GM23338 (cell line): ENCODE data around the gene SPDYA. TPM values are rescaled to one million over a fixed set of nuclear protein-coding genes. Genes with fewer than 3 reads are reported as not detected.

Source experiments
- ATAC-seq: fragments of 200-7000 bp; cut with Tn5 transposase; 3 replicates; pipeline ENCODE4 v1.9.1; 2020
- DNase-seq: peaks from one replicate; pipeline ENCODE4 v3.0.0-alpha.2; 2015; ENCODE audit warnings: low spot score
- H2AFZ ChIP-seq: fragments of 200-600 bp; sonication (generic); 2 replicates; pipeline ENCODE4 v1.8.0; 2016; ENCODE audit warnings: antibody characterized with exemption, mild to moderate bottlenecking, moderate library complexity
- H3F3A ChIP-seq: fragments of 200-600 bp; sonication (generic); replicated peaks from 2 replicates; pipeline ENCODE4 v1.8.0; 2017; ENCODE audit warnings: antibody characterized with exemption, mixed run types, low read depth
- H3K27ac ChIP-seq: fragments of 200-600 bp; sonication (generic); 2 replicates; pipeline ENCODE4 v1.6.1; 2016; ENCODE audit warnings: low read depth
- H3K27me3 ChIP-seq: fragments of 200-600 bp; sonication (generic); 2 replicates; pipeline ENCODE4 v1.8.0; 2016; ENCODE audit warnings: mild to moderate bottlenecking, mixed run types, moderate library complexity; ENCODE audit not compliant: insufficient read depth
- H3K36me3 ChIP-seq: fragments of 200-600 bp; sonication (generic); 2 replicates; pipeline ENCODE4 v1.8.0; 2016; ENCODE audit warnings: mild to moderate bottlenecking; ENCODE audit not compliant: insufficient read depth
- H3K4me1 ChIP-seq: fragments of 200-600 bp; sonication (generic); 2 replicates; pipeline ENCODE4 v1.8.0; 2016; ENCODE audit warnings: mild to moderate bottlenecking, moderate library complexity; ENCODE audit not compliant: insufficient read depth
- H3K4me2 ChIP-seq: fragments of 200-600 bp; sonication (generic); 2 replicates; pipeline ENCODE4 v1.7.1; 2017; ENCODE audit warnings: mixed run types
- H3K4me3 ChIP-seq: fragments of 200-600 bp; sonication (generic); 2 replicates; pipeline ENCODE4 v1.6.1; 2016; ENCODE audit warnings: mixed run types
- H3K79me2 ChIP-seq: fragments of 200-600 bp; sonication (generic); replicated peaks from 2 replicates; pipeline ENCODE4 v1.8.0; 2017; ENCODE audit warnings: mild to moderate bottlenecking; ENCODE audit not compliant: insufficient read depth
- H3K9me2 ChIP-seq: fragments of 200-600 bp; sonication (generic); 2 replicates; pipeline ENCODE4 v1.8.0; 2017; ENCODE audit not compliant: insufficient read depth
- H4K20me1 ChIP-seq: fragments of 200-600 bp; sonication (generic); replicated peaks from 2 replicates; pipeline ENCODE4 v1.8.0; 2017; ENCODE audit warnings: mild to moderate bottlenecking; ENCODE audit not compliant: insufficient read depth
- H3K27ac Mint-ChIP-seq: 2 replicates; pipeline ENCODE4 v1.8.0; 2020; ENCODE audit warnings: inconsistent platforms, mild to moderate bottlenecking, moderate library complexity, mixed read lengths
- H3K27me3 Mint-ChIP-seq: 3 replicates; pipeline ENCODE4 v1.8.0; 2022; ENCODE audit warnings: low read depth, mild to moderate bottlenecking, moderate library complexity, mixed read lengths, inconsistent platforms; ENCODE audit not compliant: insufficient read depth, poor library complexity
- H3K36me3 Mint-ChIP-seq: 3 replicates; pipeline ENCODE4 v1.8.0; 2021; ENCODE audit warnings: low read depth, mild to moderate bottlenecking, inconsistent platforms, moderate library complexity, mixed read lengths
- H3K4me1 Mint-ChIP-seq: 3 replicates; pipeline ENCODE4 v1.8.0; 2020; ENCODE audit warnings: mild to moderate bottlenecking, inconsistent platforms, mixed read lengths
- H3K4me3 Mint-ChIP-seq: 3 replicates; pipeline ENCODE4 v1.8.0; 2021; ENCODE audit warnings: moderate library complexity, mild to moderate bottlenecking, inconsistent platforms, mixed read lengths
- H3K9me3 Mint-ChIP-seq: 3 replicates; pipeline ENCODE4 v1.8.0; 2020; ENCODE audit warnings: moderate library complexity, mild to moderate bottlenecking, inconsistent platforms, mixed read lengths
- CREB1 ChIP-seq: fragments of 250-450 bp; sonication (Bioruptor Pico); IDR thresholded peaks from 2 replicates; pipeline ENCODE4 v1.5.0; 2020; ENCODE audit warnings: low read depth, mild to moderate bottlenecking, moderate library complexity
- EZH2 ChIP-seq: fragments of 200-600 bp; sonication (generic); IDR thresholded peaks from one replicate; pipeline ENCODE4 v1.8.0; 2017; ENCODE audit warnings: antibody characterized with exemption, mild to moderate bottlenecking, low read depth; ENCODE audit not compliant: unreplicated experiment
- EZH2phosphoT487 ChIP-seq: fragments of 200-600 bp; sonication (generic); IDR thresholded peaks from one replicate; pipeline ENCODE4 v1.8.1; 2018; ENCODE audit warnings: antibody characterized with exemption; ENCODE audit not compliant: unreplicated experiment
- JUNB ChIP-seq: IDR thresholded peaks from one replicate; pipeline ENCODE4 v1.6.1; 2016; ENCODE audit warnings: antibody characterized with exemption; ENCODE audit not compliant: unreplicated experiment
- NANOG ChIP-seq: IDR thresholded peaks from 2 replicates; pipeline ENCODE4 v1.6.1; 2016; ENCODE audit warnings: antibody characterized with exemption, borderline replicate concordance
- POLR2AphosphoS5 ChIP-seq: IDR thresholded peaks from 2 replicates; pipeline ENCODE4 v1.6.1; 2016; ENCODE audit warnings: antibody characterized with exemption, low read depth
- STAT1 ChIP-seq: IDR thresholded peaks from one replicate; pipeline ENCODE4 v1.6.1; 2016; ENCODE audit warnings: antibody characterized with exemption; ENCODE audit not compliant: unreplicated experiment
- ZNF114 ChIP-seq: fragments of 250-450 bp; sonication (Bioruptor Pico); IDR thresholded peaks from 2 replicates; pipeline ENCODE4 v1.5.0; 2020; ENCODE audit warnings: mild to moderate bottlenecking, moderate library complexity
- ZNF331 ChIP-seq: fragments of 250-450 bp; sonication (Bioruptor Pico); IDR thresholded peaks from 2 replicates; pipeline ENCODE4 v1.5.0; 2020; ENCODE audit warnings: low read depth, mild to moderate bottlenecking, moderate library complexity
- polyA plus RNA-seq: library from polyadenylated mRNA; unstranded; fragments of >200 nt; fragmentation: Nextera tagmentation; extraction: Ambion mirVana; gene quantifications from 2 replicates; pipeline ENCODE4 v1.2.1, GENCODE V29; 2016
- total RNA-seq: library from RNA; depleted of rRNA; stranded (reverse); fragments of >200 nt; shearing (Covaris generic); gene quantifications from 2 replicates; pipeline ENCODE4 v1.2.3, GENCODE V29; 2014
- TF ChIP-seq, protein P1 (sequence below), 2 experiments: fragments of 200-600 bp in 1 of 2; sonication (generic) in 1 of 2; conservative IDR thresholded peaks; 2 replicates each; pipeline versions ENCODE4 v1.5.1 to v1.6.1; 2016 to 2017; ENCODE audit warnings: antibody characterized with exemption in 2 of 2, low read depth in 2 of 2, mild to moderate bottlenecking in 2 of 2, moderate library complexity in 1 of 2
- TF ChIP-seq, protein P2 (sequence below): IDR thresholded peaks from one replicate; pipeline ENCODE4 v1.6.1; 2018; ENCODE audit warnings: antibody characterized with exemption; ENCODE audit not compliant: unreplicated experiment
- TF ChIP-seq, protein P3 (sequence below): fragments of 250-450 bp; sonication (Bioruptor Pico); IDR thresholded peaks from 2 replicates; pipeline ENCODE4 v1.5.0; 2020; ENCODE audit warnings: mild to moderate bottlenecking, moderate library complexity
- TF ChIP-seq, protein P4 (sequence below): IDR thresholded peaks from 2 replicates; pipeline ENCODE4 v1.6.1; 2016; ENCODE audit warnings: antibody characterized with exemption

SPDYA gene
- total and polyA plus RNA-seq, 2 experiments from 2014 or later = 0.42 to 4.0 TPM

DNA sequence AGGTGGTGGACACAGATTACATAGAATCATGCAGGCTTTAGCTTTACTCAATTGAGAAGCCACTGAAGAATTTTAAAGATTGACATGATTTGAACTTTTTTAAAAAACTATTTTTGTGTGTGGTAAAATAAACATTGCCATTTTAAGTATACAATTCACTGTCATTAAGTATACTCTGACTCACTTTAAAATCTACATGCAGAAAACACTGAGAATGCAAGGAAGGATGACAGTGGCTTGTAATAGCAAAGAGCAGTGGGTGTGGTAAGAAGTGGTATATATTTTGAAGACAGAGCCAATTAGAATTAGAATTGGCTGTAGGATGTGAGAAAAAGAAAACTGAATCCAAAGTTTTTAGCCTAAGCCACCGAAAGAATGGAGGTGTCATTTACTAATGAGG is 44.6 kb downstream of the SPDYA start:
- no peak overlapping the region for H3K4me2 ChIP-seq
- H3K4me1 ChIP-seq = no peaks in the 10 kb centered on the region
- DNase-seq (no peak), ATAC-seq (no peak)
- no peaks in the 10 kb centered on the region for H3K27me3 Mint-ChIP-seq
- H3K4me1 Mint-ChIP-seq = no peaks in the 10 kb centered on the region
- no peak overlapping the region for H3K27ac Mint-ChIP-seq
- H4K20me1 ChIP-seq = peaks cover 6% of the 10 kb centered on the region; the same call in 1 of the 2 replicates
- H3K79me2 ChIP-seq = no peaks in the 10 kb centered on the region
- H3K27ac ChIP-seq = no peak overlapping the region
- TF ChIP-seq ZNF114 (CRISPR knock-in tag) (no peak), POLR2AphosphoS5 (no peak), CREB1 (CRISPR knock-in tag) (no peak), STAT1 (no peak), EZH2 (no peak), JUNB (no peak), EZH2phosphoT487 (no peak), NANOG (no peak), ZNF331 (no peak)
- TF ChIP-seq, protein P1, sequence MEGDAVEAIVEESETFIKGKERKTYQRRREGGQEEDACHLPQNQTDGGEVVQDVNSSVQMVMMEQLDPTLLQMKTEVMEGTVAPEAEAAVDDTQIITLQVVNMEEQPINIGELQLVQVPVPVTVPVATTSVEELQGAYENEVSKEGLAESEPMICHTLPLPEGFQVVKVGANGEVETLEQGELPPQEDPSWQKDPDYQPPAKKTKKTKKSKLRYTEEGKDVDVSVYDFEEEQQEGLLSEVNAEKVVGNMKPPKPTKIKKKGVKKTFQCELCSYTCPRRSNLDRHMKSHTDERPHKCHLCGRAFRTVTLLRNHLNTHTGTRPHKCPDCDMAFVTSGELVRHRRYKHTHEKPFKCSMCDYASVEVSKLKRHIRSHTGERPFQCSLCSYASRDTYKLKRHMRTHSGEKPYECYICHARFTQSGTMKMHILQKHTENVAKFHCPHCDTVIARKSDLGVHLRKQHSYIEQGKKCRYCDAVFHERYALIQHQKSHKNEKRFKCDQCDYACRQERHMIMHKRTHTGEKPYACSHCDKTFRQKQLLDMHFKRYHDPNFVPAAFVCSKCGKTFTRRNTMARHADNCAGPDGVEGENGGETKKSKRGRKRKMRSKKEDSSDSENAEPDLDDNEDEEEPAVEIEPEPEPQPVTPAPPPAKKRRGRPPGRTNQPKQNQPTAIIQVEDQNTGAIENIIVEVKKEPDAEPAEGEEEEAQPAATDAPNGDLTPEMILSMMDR (conservative IDR thresholded peaks at IDR 0.05; ENCODE audit: low read depth in 2 of 2) = no peak
- TF ChIP-seq, protein P2, sequence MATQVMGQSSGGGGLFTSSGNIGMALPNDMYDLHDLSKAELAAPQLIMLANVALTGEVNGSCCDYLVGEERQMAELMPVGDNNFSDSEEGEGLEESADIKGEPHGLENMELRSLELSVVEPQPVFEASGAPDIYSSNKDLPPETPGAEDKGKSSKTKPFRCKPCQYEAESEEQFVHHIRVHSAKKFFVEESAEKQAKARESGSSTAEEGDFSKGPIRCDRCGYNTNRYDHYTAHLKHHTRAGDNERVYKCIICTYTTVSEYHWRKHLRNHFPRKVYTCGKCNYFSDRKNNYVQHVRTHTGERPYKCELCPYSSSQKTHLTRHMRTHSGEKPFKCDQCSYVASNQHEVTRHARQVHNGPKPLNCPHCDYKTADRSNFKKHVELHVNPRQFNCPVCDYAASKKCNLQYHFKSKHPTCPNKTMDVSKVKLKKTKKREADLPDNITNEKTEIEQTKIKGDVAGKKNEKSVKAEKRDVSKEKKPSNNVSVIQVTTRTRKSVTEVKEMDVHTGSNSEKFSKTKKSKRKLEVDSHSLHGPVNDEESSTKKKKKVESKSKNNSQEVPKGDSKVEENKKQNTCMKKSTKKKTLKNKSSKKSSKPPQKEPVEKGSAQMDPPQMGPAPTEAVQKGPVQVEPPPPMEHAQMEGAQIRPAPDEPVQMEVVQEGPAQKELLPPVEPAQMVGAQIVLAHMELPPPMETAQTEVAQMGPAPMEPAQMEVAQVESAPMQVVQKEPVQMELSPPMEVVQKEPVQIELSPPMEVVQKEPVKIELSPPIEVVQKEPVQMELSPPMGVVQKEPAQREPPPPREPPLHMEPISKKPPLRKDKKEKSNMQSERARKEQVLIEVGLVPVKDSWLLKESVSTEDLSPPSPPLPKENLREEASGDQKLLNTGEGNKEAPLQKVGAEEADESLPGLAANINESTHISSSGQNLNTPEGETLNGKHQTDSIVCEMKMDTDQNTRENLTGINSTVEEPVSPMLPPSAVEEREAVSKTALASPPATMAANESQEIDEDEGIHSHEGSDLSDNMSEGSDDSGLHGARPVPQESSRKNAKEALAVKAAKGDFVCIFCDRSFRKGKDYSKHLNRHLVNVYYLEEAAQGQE = no peak
- TF ChIP-seq, protein P3, sequence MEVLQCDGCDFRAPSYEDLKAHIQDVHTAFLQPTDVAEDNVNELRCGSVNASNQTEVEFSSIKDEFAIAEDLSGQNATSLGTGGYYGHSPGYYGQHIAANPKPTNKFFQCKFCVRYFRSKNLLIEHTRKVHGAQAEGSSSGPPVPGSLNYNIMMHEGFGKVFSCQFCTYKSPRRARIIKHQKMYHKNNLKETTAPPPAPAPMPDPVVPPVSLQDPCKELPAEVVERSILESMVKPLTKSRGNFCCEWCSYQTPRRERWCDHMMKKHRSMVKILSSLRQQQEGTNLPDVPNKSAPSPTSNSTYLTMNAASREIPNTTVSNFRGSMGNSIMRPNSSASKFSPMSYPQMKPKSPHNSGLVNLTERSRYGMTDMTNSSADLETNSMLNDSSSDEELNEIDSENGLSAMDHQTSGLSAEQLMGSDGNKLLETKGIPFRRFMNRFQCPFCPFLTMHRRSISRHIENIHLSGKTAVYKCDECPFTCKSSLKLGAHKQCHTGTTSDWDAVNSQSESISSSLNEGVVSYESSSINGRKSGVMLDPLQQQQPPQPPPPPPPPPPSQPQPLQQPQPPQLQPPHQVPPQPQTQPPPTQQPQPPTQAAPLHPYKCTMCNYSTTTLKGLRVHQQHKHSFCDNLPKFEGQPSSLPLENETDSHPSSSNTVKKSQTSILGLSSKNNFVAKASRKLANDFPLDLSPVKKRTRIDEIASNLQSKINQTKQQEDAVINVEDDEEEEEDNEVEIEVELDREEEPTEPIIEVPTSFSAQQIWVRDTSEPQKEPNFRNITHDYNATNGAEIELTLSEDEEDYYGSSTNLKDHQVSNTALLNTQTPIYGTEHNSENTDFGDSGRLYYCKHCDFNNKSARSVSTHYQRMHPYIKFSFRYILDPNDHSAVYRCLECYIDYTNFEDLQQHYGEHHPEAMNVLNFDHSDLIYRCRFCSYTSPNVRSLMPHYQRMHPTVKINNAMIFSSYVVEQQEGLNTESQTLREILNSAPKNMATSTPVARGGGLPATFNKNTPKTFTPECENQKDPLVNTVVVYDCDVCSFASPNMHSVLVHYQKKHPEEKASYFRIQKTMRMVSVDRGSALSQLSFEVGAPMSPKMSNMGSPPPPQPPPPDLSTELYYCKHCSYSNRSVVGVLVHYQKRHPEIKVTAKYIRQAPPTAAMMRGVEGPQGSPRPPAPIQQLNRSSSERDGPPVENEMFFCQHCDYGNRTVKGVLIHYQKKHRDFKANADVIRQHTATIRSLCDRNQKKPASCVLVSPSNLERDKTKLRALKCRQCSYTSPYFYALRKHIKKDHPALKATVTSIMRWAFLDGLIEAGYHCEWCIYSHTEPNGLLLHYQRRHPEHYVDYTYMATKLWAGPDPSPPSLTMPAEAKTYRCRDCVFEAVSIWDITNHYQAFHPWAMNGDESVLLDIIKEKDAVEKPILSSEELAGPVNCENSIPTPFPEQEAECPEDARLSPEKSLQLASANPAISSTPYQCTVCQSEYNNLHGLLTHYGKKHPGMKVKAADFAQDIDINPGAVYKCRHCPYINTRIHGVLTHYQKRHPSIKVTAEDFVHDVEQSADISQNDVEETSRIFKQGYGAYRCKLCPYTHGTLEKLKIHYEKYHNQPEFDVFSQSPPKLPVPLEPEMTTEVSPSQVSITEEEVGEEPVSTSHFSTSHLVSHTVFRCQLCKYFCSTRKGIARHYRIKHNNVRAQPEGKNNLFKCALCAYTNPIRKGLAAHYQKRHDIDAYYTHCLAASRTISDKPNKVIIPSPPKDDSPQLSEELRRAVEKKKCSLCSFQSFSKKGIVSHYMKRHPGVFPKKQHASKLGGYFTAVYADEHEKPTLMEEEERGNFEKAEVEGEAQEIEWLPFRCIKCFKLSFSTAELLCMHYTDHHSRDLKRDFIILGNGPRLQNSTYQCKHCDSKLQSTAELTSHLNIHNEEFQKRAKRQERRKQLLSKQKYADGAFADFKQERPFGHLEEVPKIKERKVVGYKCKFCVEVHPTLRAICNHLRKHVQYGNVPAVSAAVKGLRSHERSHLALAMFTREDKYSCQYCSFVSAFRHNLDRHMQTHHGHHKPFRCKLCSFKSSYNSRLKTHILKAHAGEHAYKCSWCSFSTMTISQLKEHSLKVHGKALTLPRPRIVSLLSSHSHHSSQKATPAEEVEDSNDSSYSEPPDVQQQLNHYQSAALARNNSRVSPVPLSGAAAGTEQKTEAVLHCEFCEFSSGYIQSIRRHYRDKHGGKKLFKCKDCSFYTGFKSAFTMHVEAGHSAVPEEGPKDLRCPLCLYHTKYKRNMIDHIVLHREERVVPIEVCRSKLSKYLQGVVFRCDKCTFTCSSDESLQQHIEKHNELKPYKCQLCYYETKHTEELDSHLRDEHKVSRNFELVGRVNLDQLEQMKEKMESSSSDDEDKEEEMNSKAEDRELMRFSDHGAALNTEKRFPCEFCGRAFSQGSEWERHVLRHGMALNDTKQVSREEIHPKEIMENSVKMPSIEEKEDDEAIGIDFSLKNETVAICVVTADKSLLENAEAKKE = no peak
- TF ChIP-seq, protein P4, sequence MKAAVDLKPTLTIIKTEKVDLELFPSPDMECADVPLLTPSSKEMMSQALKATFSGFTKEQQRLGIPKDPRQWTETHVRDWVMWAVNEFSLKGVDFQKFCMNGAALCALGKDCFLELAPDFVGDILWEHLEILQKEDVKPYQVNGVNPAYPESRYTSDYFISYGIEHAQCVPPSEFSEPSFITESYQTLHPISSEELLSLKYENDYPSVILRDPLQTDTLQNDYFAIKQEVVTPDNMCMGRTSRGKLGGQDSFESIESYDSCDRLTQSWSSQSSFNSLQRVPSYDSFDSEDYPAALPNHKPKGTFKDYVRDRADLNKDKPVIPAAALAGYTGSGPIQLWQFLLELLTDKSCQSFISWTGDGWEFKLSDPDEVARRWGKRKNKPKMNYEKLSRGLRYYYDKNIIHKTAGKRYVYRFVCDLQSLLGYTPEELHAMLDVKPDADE = no peak
- no peak overlapping the region for H3K4me3 ChIP-seq
- H3K9me3 Mint-ChIP-seq = no peaks in the 10 kb centered on the region
- no peaks in the 10 kb centered on the region for H3F3A ChIP-seq
- H3K27me3 ChIP-seq = no peaks in the 10 kb centered on the region
- peaks cover 12% of the 10 kb centered on the region; the same call in 1 of the 2 replicates for H3K36me3 ChIP-seq
- H2AFZ ChIP-seq = no peak overlapping the region
- no peaks in the 10 kb centered on the region for H3K9me2 ChIP-seq
- H3K4me3 Mint-ChIP-seq = no peak overlapping the region
- H3K36me3 Mint-ChIP-seq = peaks cover 18% of the 10 kb centered on the region
